ENCODE measurements around the gene THRAP3. TPM values are rescaled to one million over a fixed set of nuclear protein-coding genes. Genes with fewer than 3 reads are reported as not detected.

THRAP3 gene
- 68.1 and 83.3 TPM in 2 replicates for total RNA-seq

GRCh38 chr1:36223996-36224536 lies at the start of gene THRAP3:
THRAP3 (plus strand) TSS chr1:36224443; CDS start chr1:36282564, 58,121 bp downstream.

GRCh38 chr1:36306210-36306901 lies 82.1 kb downstream of the THRAP3 start, which contains the start of gene SH3D21:
SH3D21 (plus strand) TSS chr1:36306368; CDS start chr1:36306421, 53 bp downstream.

GRCh38 chr1:36323636-36324352 lies 99.6 kb downstream of the THRAP3 start, which contains the start of gene EVA1B:
EVA1B (minus strand) TSS chr1:36323645; CDS start chr1:36323037, 608 bp downstream.

Other genes with a start within 250 kb of the THRAP3 start
- gene TEKT2, start 140.3 kb upstream of the THRAP3 start, total RNA-seq = 0.09 and 0.14 TPM in 2 replicates
- gene ADPRS, start 135.6 kb upstream of the THRAP3 start, total RNA-seq = 20.6 and 29.3 TPM in 2 replicates
- 2.0 and 4.5 TPM in 2 replicates for gene COL8A2, start 99.2 kb upstream of the THRAP3 start, total RNA-seq
- gene TRAPPC3, start 75.0 kb upstream of the THRAP3 start, total RNA-seq = 65.6 and 80.9 TPM in 2 replicates
- 42.5 and 58.4 TPM in 2 replicates for gene MAP7D1, start 68.3 kb upstream of the THRAP3 start, total RNA-seq
- gene SH3D21, start 81.9 kb downstream of the THRAP3 start, total RNA-seq = 1.8 and 5.0 TPM in 2 replicates
- 116 and 133 TPM in 2 replicates for gene EVA1B, start 99.2 kb downstream of the THRAP3 start, total RNA-seq
- gene STK40, start 161.5 kb downstream of the THRAP3 start, total RNA-seq = 9.0 and 12.6 TPM in 2 replicates
- 6.5 and 10.4 TPM in 2 replicates for gene LSM10, start 173.5 kb downstream of the THRAP3 start, total RNA-seq
- gene OSCP1, start 226.0 kb downstream of the THRAP3 start, total RNA-seq = 12.4 and 12.8 TPM in 2 replicates
- gene MRPS15, start 239.9 kb downstream of the THRAP3 start, total RNA-seq = 74.3 and 75.0 TPM in 2 replicates

Measured in smooth muscle cell of bladder (primary cell).